Fibroblast of lung (primary cell): ENCODE results near the gene UROC1.

Experiments used
- EZH2 ChIP-seq: IDR thresholded peaks from 2 replicates; pipeline ENCODE4 v1.5.1; 2012; ENCODE audit warnings: low read length, control low read depth, mild to moderate bottlenecking; ENCODE audit errors: missing control alignments
- TF ChIP-seq, protein P1 (sequence below), 2 donors: IDR thresholded peaks in 1 of 2; conservative IDR thresholded peaks in 1 of 2; 1 replicate in 1 of 2; 2 replicates in 1 of 2; pipeline ENCODE4 v1.5.1; 2011 to 2012; ENCODE audit warnings: low read length in 2 of 2, control low read depth in 1 of 2, inconsistent platforms in 1 of 2, low read depth in 1 of 2, mild to moderate bottlenecking in 1 of 2

- TF ChIP-seq, protein P1, sequence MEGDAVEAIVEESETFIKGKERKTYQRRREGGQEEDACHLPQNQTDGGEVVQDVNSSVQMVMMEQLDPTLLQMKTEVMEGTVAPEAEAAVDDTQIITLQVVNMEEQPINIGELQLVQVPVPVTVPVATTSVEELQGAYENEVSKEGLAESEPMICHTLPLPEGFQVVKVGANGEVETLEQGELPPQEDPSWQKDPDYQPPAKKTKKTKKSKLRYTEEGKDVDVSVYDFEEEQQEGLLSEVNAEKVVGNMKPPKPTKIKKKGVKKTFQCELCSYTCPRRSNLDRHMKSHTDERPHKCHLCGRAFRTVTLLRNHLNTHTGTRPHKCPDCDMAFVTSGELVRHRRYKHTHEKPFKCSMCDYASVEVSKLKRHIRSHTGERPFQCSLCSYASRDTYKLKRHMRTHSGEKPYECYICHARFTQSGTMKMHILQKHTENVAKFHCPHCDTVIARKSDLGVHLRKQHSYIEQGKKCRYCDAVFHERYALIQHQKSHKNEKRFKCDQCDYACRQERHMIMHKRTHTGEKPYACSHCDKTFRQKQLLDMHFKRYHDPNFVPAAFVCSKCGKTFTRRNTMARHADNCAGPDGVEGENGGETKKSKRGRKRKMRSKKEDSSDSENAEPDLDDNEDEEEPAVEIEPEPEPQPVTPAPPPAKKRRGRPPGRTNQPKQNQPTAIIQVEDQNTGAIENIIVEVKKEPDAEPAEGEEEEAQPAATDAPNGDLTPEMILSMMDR (conservative IDR thresholded peaks at IDR 0.05 in 1 of 2, IDR thresholded peaks at IDR 0.05 in 1 of 2; ENCODE audit: low read depth in 1 of 2, low read length in 2 of 2): no peak
- TF ChIP-seq EZH2: no peak
These were observed 72.1 kb downstream of the UROC1 start for GRCh38 chr3:126445506-126445905.
